CD4-positive, alpha-beta T cell (primary cell): ENCODE results near the gene CTRB1. TPM values are rescaled to one million over a fixed set of nuclear protein-coding genes. Genes with fewer than 3 reads are reported as not detected.

Experiments
- ATAC-seq: fragments of 200-7000 bp; cut with Tn5 transposase; one replicate; pipeline ENCODE4 v1.10.0; 2022; ENCODE audit warnings: mild to moderate bottlenecking; ENCODE audit not compliant: poor library complexity
- CTCF ChIA-PET: fragments of 350-600 bp; sonication (Branson Sonifier 250); formaldehyde crosslinking; loops from one replicate; lab custom pipeline; 2021; ENCODE audit warnings: antibody characterized with exemption, inconsistent platforms; lab: Charles Lee
- POLR2A ChIA-PET: fragments of 350-600 bp; sonication (Branson Sonifier 250); formaldehyde crosslinking; loops from one replicate; lab custom pipeline; 2021; ENCODE audit warnings: antibody characterized with exemption, inconsistent platforms; lab: Charles Lee
- DNase-seq, 14 experiments: peaks; one replicate each; pipeline ENCODE4 v3.0.0-alpha.2; 2013 to 2020; ENCODE audit warnings: mixed read lengths in 2 of 14
- H3K27ac ChIP-seq, 2 donors: one replicate each; pipeline versions ENCODE4 v1.5.1 to v1.7.0; 2013; ENCODE audit warnings: low read length in 2 of 2, low read depth in 1 of 2, mild to moderate bottlenecking in 1 of 2
- H3K27me3 ChIP-seq, 2 experiments: 1 replicate in 1 of 2; 2 replicates in 1 of 2; pipeline versions ENCODE4 v1.6.1 to v1.7.0; 2013; ENCODE audit warnings: low read length in 2 of 2, control low read depth in 1 of 2, mild to moderate bottlenecking in 1 of 2, moderate library complexity in 1 of 2; ENCODE audit not compliant: insufficient read depth in 2 of 2, control insufficient read depth in 1 of 2
- H3K36me3 ChIP-seq: one replicate; pipeline ENCODE4 v1.6.1; 2013; ENCODE audit warnings: low read length, control low read depth; ENCODE audit not compliant: insufficient read depth
- H3K4me1 ChIP-seq: one replicate; pipeline ENCODE4 v1.6.1; 2013; ENCODE audit warnings: low read length, control low read depth; ENCODE audit not compliant: insufficient read depth
- H3K4me3 ChIP-seq: one replicate; pipeline ENCODE4 v1.5.1; 2013; ENCODE audit warnings: mild to moderate bottlenecking, low read length, moderate library complexity
- H3K9me3 ChIP-seq, 2 experiments: 1 replicate in 1 of 2; 2 replicates in 1 of 2; pipeline versions ENCODE4 v1.6.1 to v1.7.0; 2013; ENCODE audit warnings: low read length in 2 of 2, mild to moderate bottlenecking in 2 of 2, control low read depth in 1 of 2, moderate library complexity in 1 of 2; ENCODE audit not compliant: control insufficient read depth in 1 of 2, insufficient read depth in 1 of 2
- H3K27ac Mint-ChIP-seq: one replicate; pipeline ENCODE4 v1.8.0; 2020; ENCODE audit warnings: mixed read lengths
- H3K27me3 Mint-ChIP-seq: one replicate; pipeline ENCODE4 v1.8.0; 2021; ENCODE audit warnings: mixed read lengths
- H3K36me3 Mint-ChIP-seq: one replicate; pipeline ENCODE4 v1.8.0; 2021; ENCODE audit warnings: low read depth, mixed read lengths
- H3K4me1 Mint-ChIP-seq: one replicate; pipeline ENCODE4 v1.8.0; 2021; ENCODE audit warnings: low read depth, mixed read lengths
- H3K4me3 Mint-ChIP-seq: one replicate; pipeline ENCODE4 v1.8.0; 2020; ENCODE audit warnings: mild to moderate bottlenecking, mixed read lengths
- H3K9me3 Mint-ChIP-seq: one replicate; pipeline ENCODE4 v1.8.0; 2020; ENCODE audit warnings: mixed read lengths
- CTCF ChIP-seq: fragments of 200-600 bp; IDR thresholded peaks from one replicate; pipeline ENCODE4 v1.8.0; 2022; ENCODE audit warnings: antibody characterized with exemption, mild to moderate bottlenecking
- intact Hi-C, 2 experiments: fragments of 100-400 bp; cut with DNase I in 1 of 2; cut with micrococcal nuclease in 1 of 2; formaldehyde crosslinking; loops; one replicate each; pipeline versions ENCODE4 v1.15.1 to v1.9.0; 2023 to 2025; cut with DNase I, micrococcal nuclease
- total RNA-seq, 174 experiments: library from RNA in 2 of 174; stranded (reverse) in 2 of 174; gene quantifications; one replicate each; pipeline ENCODE4 v1.2.3 and lab custom pipeline; 2021 to 2026

The CTRB1 gene
- total RNA-seq, 2 experiments from 2014 or later = not detected

GRCh38 chr16:75247249-75247648 is 28.5 kb downstream of the CTRB1 start:
- Mint-ChIP-seq H3K36me3 (no peaks in the 10 kb centered on the region), H3K4me3 (no peak overlapping the region), H3K9me3 (no peaks in the 10 kb centered on the region), H3K4me1 (peaks cover 5% of the 10 kb centered on the region), H3K27me3 (peaks cover 22% of the 10 kb centered on the region), H3K27ac (no peak overlapping the region)
- peaks cover 16 to 25% of the 10 kb centered on the region in 2 experiments for H3K27me3 ChIP-seq
- no peak for TF ChIP-seq CTCF
- POLR2A ChIA-PET = no interaction called here
- H3K27ac ChIP-seq = no peak overlapping the region
- no peaks in the 10 kb centered on the region for H3K36me3 ChIP-seq
- no peak for ATAC-seq
- peaks cover 0 to 9% of the 10 kb centered on the region in 2 experiments for H3K9me3 ChIP-seq
- H3K4me3 ChIP-seq = no peak overlapping the region
- intact Hi-C loops = no loop called here
- no peak for DNase-seq
- CTCF ChIA-PET = interaction anchor here (1.1 kb wide), 1 partner anchor 14 kb away, joined by 3 read pairs; no protein-coding TSS in a partner anchor
- H3K4me1 ChIP-seq = peaks cover 13% of the 10 kb centered on the region

GRCh38 chr16:75248142-75248535 is 29.4 kb downstream of the CTRB1 start:
- H3K27ac ChIP-seq = no peak overlapping the region
- peaks cover 13% of the 10 kb centered on the region for H3K4me1 ChIP-seq
- POLR2A ChIA-PET = no interaction called here
- H3K27me3 ChIP-seq = peaks cover 25 to 34% of the 10 kb centered on the region in 2 experiments
- Mint-ChIP-seq H3K36me3 (no peaks in the 10 kb centered on the region), H3K9me3 (no peaks in the 10 kb centered on the region), H3K27ac (no peak overlapping the region), H3K4me1 (peaks cover 5% of the 10 kb centered on the region), H3K4me3 (no peak overlapping the region), H3K27me3 (peaks cover 28% of the 10 kb centered on the region)
- intact Hi-C loops = no loop called here
- no peaks in the 10 kb centered on the region for H3K36me3 ChIP-seq
- DNase-seq (no peak), ATAC-seq (no peak)
- no peak overlapping the region for H3K4me3 ChIP-seq
- CTCF ChIA-PET = interaction anchor here (1.1 kb wide), 1 partner anchor 14 kb away, joined by 3 read pairs; no protein-coding TSS in a partner anchor
- no peak for TF ChIP-seq CTCF
- peaks cover 0 to 17% of the 10 kb centered on the region in 2 experiments for H3K9me3 ChIP-seq

- H3K4me3 ChIP-seq = no peak overlapping the region
- ChIA-PET POLR2A (no interaction called here), CTCF (interaction anchor here (1.1 kb wide), 1 partner anchor 15 kb away, joined by 3 read pairs; no protein-coding TSS in a partner anchor)
- H3K27me3 Mint-ChIP-seq = peaks cover 28% of the 10 kb centered on the region
- H3K9me3 ChIP-seq = peaks cover 0 to 19% of the 10 kb centered on the region in 2 experiments
- H3K27ac Mint-ChIP-seq = no peak overlapping the region
- H3K4me1 Mint-ChIP-seq = peaks cover 5% of the 10 kb centered on the region
- intact Hi-C loops = no loop called here
- peaks cover 31 to 40% of the 10 kb centered on the region in 2 experiments for H3K27me3 ChIP-seq
- H3K4me1 ChIP-seq = peaks cover 13% of the 10 kb centered on the region
- no peaks in the 10 kb centered on the region for H3K9me3 Mint-ChIP-seq
- DNase-seq (no peak), ATAC-seq (no peak)
- no peak for TF ChIP-seq CTCF
- no peak overlapping the region for H3K27ac ChIP-seq
- H3K4me3 Mint-ChIP-seq = peak overlapping the region; percentile 34
- no peaks in the 10 kb centered on the region for H3K36me3 ChIP-seq
- H3K36me3 Mint-ChIP-seq = no peaks in the 10 kb centered on the region
Measured at GRCh38 chr16:75248536-75249380, 30.0 kb downstream of the CTRB1 start.
